H9 (cell line): ENCODE data around the gene SRPK1. TPM values are rescaled to one million over a fixed set of nuclear protein-coding genes. Genes with fewer than 3 reads are reported as not detected.
"Not testable (repeated sequence)": the region's sequence is repeated elsewhere in the genome, so short reads cannot be mapped to it uniquely, and the experiment has no call there.

Source experiments
- DNase-seq: peaks from one replicate; pipeline ENCODE4 v3.0.0-alpha.2; 2017
- H2AFZ ChIP-seq: one replicate; pipeline ENCODE4 v1.6.1; 2013; ENCODE audit warnings: mild to moderate bottlenecking, low read length, control low read depth, moderate library complexity
- H2AK5ac ChIP-seq: 2 replicates; pipeline ENCODE4 v1.6.1; 2013; ENCODE audit warnings: low read length, control low read depth, mixed read lengths; ENCODE audit not compliant: insufficient read length
- H2BK120ac ChIP-seq: one replicate; pipeline ENCODE4 v1.6.1; 2013; ENCODE audit warnings: low read depth, mild to moderate bottlenecking, low read length, control low read depth, inconsistent platforms; ENCODE audit not compliant: poor library complexity, severe bottlenecking
- H2BK12ac ChIP-seq: 2 replicates; pipeline ENCODE4 v1.6.1; 2013; ENCODE audit warnings: low read length, control low read depth, mixed read lengths, low read depth; ENCODE audit not compliant: insufficient read length
- H2BK15ac ChIP-seq: 2 replicates; pipeline ENCODE4 v1.6.1; 2013; ENCODE audit warnings: low read depth, low read length, control low read depth
- H2BK20ac ChIP-seq: one replicate; pipeline ENCODE4 v1.6.1; 2013; ENCODE audit warnings: low read depth, mild to moderate bottlenecking, low read length, control low read depth, inconsistent platforms; ENCODE audit not compliant: poor library complexity, severe bottlenecking
- H2BK5ac ChIP-seq: 2 replicates; pipeline ENCODE4 v1.6.1; 2013; ENCODE audit warnings: low read length, control low read depth, mixed read lengths; ENCODE audit not compliant: insufficient read length
- H3K14ac ChIP-seq: 2 replicates; pipeline ENCODE4 v1.6.1; 2013; ENCODE audit warnings: low read length, control low read depth; ENCODE audit not compliant: insufficient read depth
- H3K18ac ChIP-seq: 2 replicates; pipeline ENCODE4 v1.6.1; 2013; ENCODE audit warnings: low read depth, mild to moderate bottlenecking, mixed read lengths, low read length, control low read depth; ENCODE audit not compliant: insufficient read length
- H3K23ac ChIP-seq: 2 replicates; pipeline ENCODE4 v1.6.1; 2013; ENCODE audit warnings: low read length, control low read depth, mixed read lengths, low read depth; ENCODE audit not compliant: insufficient read length
- H3K23me2 ChIP-seq: 2 replicates; pipeline ENCODE4 v1.6.1; 2013; ENCODE audit warnings: low read depth, mild to moderate bottlenecking, mixed read lengths, low read length, control low read depth; ENCODE audit not compliant: insufficient read length, poor library complexity, severe bottlenecking
- H3K27ac ChIP-seq: 2 replicates; pipeline ENCODE4 v1.5.1; 2013; ENCODE audit warnings: low read length, control low read depth, mixed read lengths, low read depth; ENCODE audit not compliant: insufficient read length
- H3K27me3 ChIP-seq: 2 replicates; pipeline ENCODE4 v1.6.1; 2013; ENCODE audit warnings: low read length, control low read depth, inconsistent platforms; ENCODE audit not compliant: insufficient read depth
- H3K4ac ChIP-seq: 2 replicates; pipeline ENCODE4 v1.6.1; 2013; ENCODE audit warnings: low read depth, mild to moderate bottlenecking, control low read depth, inconsistent platforms, low read length, moderate library complexity
- H3K4me1 ChIP-seq: 2 replicates; pipeline ENCODE4 v1.6.1; 2013; ENCODE audit warnings: low read length, control low read depth, inconsistent platforms; ENCODE audit not compliant: insufficient read depth
- H3K4me2 ChIP-seq: 2 replicates; pipeline ENCODE4 v1.6.1; 2013; ENCODE audit warnings: low read length, control low read depth, mixed read lengths; ENCODE audit not compliant: insufficient read length, insufficient read depth
- H3K56ac ChIP-seq: 2 replicates; pipeline ENCODE4 v1.6.1; 2013; ENCODE audit warnings: low read depth, mild to moderate bottlenecking, mixed read lengths, low read length, control low read depth; ENCODE audit not compliant: insufficient read length
- H3K79me1 ChIP-seq: 2 replicates; pipeline ENCODE4 v1.6.1; 2013; ENCODE audit warnings: low read depth, mild to moderate bottlenecking, moderate library complexity, low read length, control low read depth, inconsistent platforms; ENCODE audit not compliant: insufficient read depth, poor library complexity, severe bottlenecking
- H3K79me2 ChIP-seq: 2 replicates; pipeline ENCODE4 v1.6.1; 2013; ENCODE audit warnings: low read length, control low read depth, inconsistent platforms; ENCODE audit not compliant: insufficient read depth
- H3K9ac ChIP-seq: 2 replicates; pipeline ENCODE4 v1.6.1; 2013; ENCODE audit warnings: low read length, control low read depth, mixed read lengths; ENCODE audit not compliant: insufficient read length; ENCODE audit errors: extremely low read depth
- H3K9me3 ChIP-seq: one replicate; pipeline ENCODE4 v1.6.1; 2013; ENCODE audit warnings: low read depth, low read length, inconsistent platforms; ENCODE audit not compliant: control insufficient read depth
- H3T11ph ChIP-seq: one replicate; pipeline ENCODE4 v1.6.1; 2013; ENCODE audit warnings: mild to moderate bottlenecking, low read length, control low read depth, inconsistent platforms
- H4K20me1 ChIP-seq: one replicate; pipeline ENCODE4 v1.6.1; 2013; ENCODE audit not compliant: control insufficient read depth, insufficient read length, insufficient read depth
- H4K5ac ChIP-seq: 2 replicates; pipeline ENCODE4 v1.6.1; 2013; ENCODE audit warnings: low read depth, mild to moderate bottlenecking, mixed read lengths, low read length, control low read depth; ENCODE audit not compliant: insufficient read length
- H4K8ac ChIP-seq: replicated peaks from 2 replicates; pipeline ENCODE4 v1.6.1; 2013; ENCODE audit warnings: low read length, control low read depth, mixed read lengths, low read depth; ENCODE audit not compliant: insufficient read length
- H4K91ac ChIP-seq: 2 replicates; pipeline ENCODE4 v1.6.1; 2013; ENCODE audit warnings: low read depth, mild to moderate bottlenecking, moderate library complexity, mixed read lengths, low read length, control low read depth; ENCODE audit not compliant: insufficient read length
- H3K27ac Mint-ChIP-seq, 3 experiments: 2 replicates in 2 of 3; 3 replicates in 1 of 3; pipeline ENCODE4 v1.8.0; 2020 to 2021; ENCODE audit warnings: mixed read lengths in 3 of 3, mild to moderate bottlenecking in 1 of 3, moderate library complexity in 1 of 3
- H3K27me3 Mint-ChIP-seq: 2 replicates; pipeline ENCODE4 v1.8.0; 2021; ENCODE audit warnings: low read depth, mild to moderate bottlenecking, moderate library complexity, mixed read lengths
- H3K36me3 Mint-ChIP-seq, 3 experiments: 2 replicates in 2 of 3; 3 replicates in 1 of 3; pipeline ENCODE4 v1.8.0; 2020 to 2021; ENCODE audit warnings: low read depth in 3 of 3, mixed read lengths in 3 of 3; ENCODE audit not compliant: insufficient read depth in 1 of 3
- H3K4me1 Mint-ChIP-seq, 2 experiments: 2 replicates each; pipeline ENCODE4 v1.8.0; 2020; ENCODE audit warnings: mixed read lengths in 2 of 2
- H3K4me3 Mint-ChIP-seq, 2 experiments: 2 replicates in 1 of 2; 3 replicates in 1 of 2; pipeline ENCODE4 v1.8.0; 2020 to 2021; ENCODE audit warnings: mild to moderate bottlenecking in 2 of 2, mixed read lengths in 2 of 2, moderate library complexity in 1 of 2
- H3K9me3 Mint-ChIP-seq, 2 experiments: 2 replicates in 1 of 2; 3 replicates in 1 of 2; pipeline ENCODE4 v1.8.0; 2020; ENCODE audit warnings: mild to moderate bottlenecking in 2 of 2, mixed read lengths in 2 of 2, moderate library complexity in 1 of 2
- WGBS: extraction: QIAGEN DNeasy Blood & Tissue Kit; methylation state at CpG from one replicate; pipeline ENCODE4 v1.1.7; 2013; ENCODE audit warnings: missing lambda C conversion rate, low lambda C conversion rate, mixed read lengths; ENCODE audit not compliant: insufficient read length; ENCODE audit errors: extremely low coverage; 5-methylcytosine and 5-hydroxymethylcytosine counted together
- total RNA-seq: library from RNA; stranded (reverse); gene quantifications from 2 replicates; pipeline ENCODE4 v1.2.1, GENCODE V29; 2021

SRPK1 gene
- total RNA-seq, 1 experiment from 2014 or later = 93.2 TPM

GRCh38 chr6:35940014-35940413, 19.1 kb upstream of the SRPK1 start:
- not testable (repeated sequence) for H3K4ac ChIP-seq, H4K8ac ChIP-seq, H3K4me2 ChIP-seq, H2BK5ac ChIP-seq, H4K91ac ChIP-seq, H3T11ph ChIP-seq, H2BK120ac ChIP-seq, H3K27ac ChIP-seq, DNase-seq, H3K79me1 ChIP-seq, H2AFZ ChIP-seq, H3K18ac ChIP-seq, H4K5ac ChIP-seq, H3K4me1 ChIP-seq, H2BK12ac ChIP-seq, H3K27me3 ChIP-seq, H2AK5ac ChIP-seq, H2BK20ac ChIP-seq, H3K14ac ChIP-seq, H3K9ac ChIP-seq, H3K56ac ChIP-seq, H4K20me1 ChIP-seq, H3K4me1 Mint-ChIP-seq, H3K23ac ChIP-seq, H3K9me3 ChIP-seq, H2BK15ac ChIP-seq, H3K4me3 Mint-ChIP-seq, H3K27me3 Mint-ChIP-seq, H3K23me2 ChIP-seq, H3K79me2 ChIP-seq, H3K27ac Mint-ChIP-seq
- H3K36me3 Mint-ChIP-seq = peaks cover 0 to 19% (median 7%) of the 10 kb centered on the region in 3 experiments; a peak in 4 of 7 replicates
- peaks cover 17 to 19% of the 10 kb centered on the region in 2 experiments for H3K9me3 Mint-ChIP-seq
- WGBS = no CpG with 5 or more reads among the region's 2 CpGs
